Activated CD4-positive, alpha-beta memory T cell treated with anti-CD3 and anti-CD28 coated beads, Interleukin-2, amount 10 ng/mL, durations not matched to agents 7 days and 5 days (primary cell): ENCODE data around the gene IFNA2. TPM values are rescaled to one million over a fixed set of nuclear protein-coding genes. Genes with fewer than 3 reads are reported as not detected.
"Not testable (repeated sequence)": the region's sequence is repeated elsewhere in the genome, so short reads cannot be mapped to it uniquely, and the experiment has no call there.

Experiments used
- CTCF ChIA-PET: fragments of 350-600 bp; sonication (Branson Sonifier 250); formaldehyde crosslinking; loops from one replicate; lab custom pipeline; 2021; ENCODE audit warnings: antibody characterized with exemption, inconsistent platforms; lab: Charles Lee
- POLR2A ChIA-PET: fragments of 350-600 bp; sonication (Branson Sonifier 250); formaldehyde crosslinking; loops from one replicate; lab custom pipeline; 2021; ENCODE audit warnings: antibody characterized with exemption; lab: Charles Lee
- DNase-seq: peaks from one replicate; pipeline ENCODE4 v3.0.0-alpha.2; 2020
- H3K27ac Mint-ChIP-seq: one replicate; pipeline ENCODE4 v1.8.0; 2021; ENCODE audit warnings: mild to moderate bottlenecking, mixed read lengths
- H3K27me3 Mint-ChIP-seq: one replicate; pipeline ENCODE4 v1.8.0; 2021; ENCODE audit warnings: mixed read lengths
- H3K36me3 Mint-ChIP-seq: one replicate; pipeline ENCODE4 v1.8.0; 2021; ENCODE audit warnings: low read depth, mixed read lengths
- H3K4me1 Mint-ChIP-seq: one replicate; pipeline ENCODE4 v1.8.0; 2021; ENCODE audit warnings: mixed read lengths
- H3K4me3 Mint-ChIP-seq: one replicate; pipeline ENCODE4 v1.8.0; 2021; ENCODE audit warnings: mild to moderate bottlenecking, mixed read lengths
- H3K9me3 Mint-ChIP-seq: one replicate; pipeline ENCODE4 v1.8.0; 2021; ENCODE audit warnings: mixed read lengths
- total RNA-seq, 2 experiments: library from RNA; stranded (reverse); gene quantifications; one replicate each; pipeline ENCODE4 v1.2.3, GENCODE V29; 2021

Gene IFNA2
- total RNA-seq: not detected

DNA sequence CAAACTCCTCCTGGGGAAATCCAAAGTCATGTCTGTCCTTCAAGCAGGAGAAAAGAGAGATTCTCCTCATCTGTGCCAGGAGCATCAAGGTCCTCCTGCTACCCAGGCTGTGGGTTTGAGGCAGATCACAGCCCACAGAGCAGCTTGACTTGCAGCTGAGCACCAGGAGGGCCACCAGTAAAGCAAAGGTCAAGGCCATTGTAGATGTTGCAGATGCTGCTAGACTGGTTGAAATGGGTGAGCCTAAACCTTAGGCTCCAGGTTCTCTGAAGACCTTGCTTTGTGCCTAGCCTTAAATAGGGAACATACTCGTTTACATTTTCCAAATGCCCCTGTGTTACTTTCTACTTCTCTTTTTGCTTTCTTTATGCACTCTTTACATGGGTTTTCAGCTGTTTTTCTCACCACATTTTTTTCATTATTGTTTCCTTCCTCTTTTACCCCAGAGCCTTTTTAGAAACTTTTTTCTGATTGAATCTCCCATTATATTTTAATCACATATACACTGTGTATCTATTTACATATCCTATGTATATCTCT, at the start of gene IFNA2:
TSS of gene IFNA2 (minus strand) at position 268 of the 540 bp plus-strand sequence. CDS start at position 199, 69 bp downstream.
- H3K27ac Mint-ChIP-seq: no peak within 1 kb of the TSS
- peaks cover 49% of the 10 kb centered on the region for H3K27me3 Mint-ChIP-seq
- peaks cover 5% of the 10 kb centered on the region for H3K4me1 Mint-ChIP-seq
- DNase-seq: no peak
- ChIA-PET CTCF (interaction anchor here (0.9 kb wide), 1 partner anchor 11 kb away, joined by 3 read pairs; no protein-coding TSS in a partner anchor), POLR2A (no interaction called here)
- H3K36me3 Mint-ChIP-seq: no peaks in the 10 kb centered on the region
- no peaks in the 10 kb centered on the region for H3K9me3 Mint-ChIP-seq
- H3K4me3 Mint-ChIP-seq: no peak within 1 kb of the TSS

DNA sequence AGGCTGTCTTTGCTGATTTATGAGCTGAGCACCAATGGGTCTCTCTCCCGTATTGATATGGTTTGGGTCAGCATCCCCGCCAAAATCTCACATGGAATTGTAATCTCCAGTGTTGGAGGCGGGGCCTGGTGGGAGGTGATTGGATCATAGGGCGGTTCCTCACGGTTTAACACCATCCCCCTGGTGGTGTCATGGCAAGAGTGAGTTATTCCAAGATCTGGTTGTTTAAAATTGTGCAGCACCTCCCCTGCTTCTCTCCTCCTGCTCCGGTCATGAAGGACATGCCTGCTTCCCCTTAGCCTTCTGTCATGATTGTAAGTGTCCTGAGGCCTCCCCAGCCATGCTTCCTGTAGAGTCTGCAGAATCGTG, 49.8 kb upstream of the IFNA2 start:
- CTCF ChIA-PET: interaction anchor here (0.6 to 3.0 kb wide), 18 partner anchors 9 to 354 kb away, joined by 3 to 23 read pairs (median 4); partner anchors contain the start of gene IFNA8
- H3K9me3 Mint-ChIP-seq, H3K4me3 Mint-ChIP-seq, POLR2A ChIA-PET, H3K4me1 Mint-ChIP-seq, H3K36me3 Mint-ChIP-seq, H3K27ac Mint-ChIP-seq, DNase-seq: not testable (repeated sequence)
- H3K27me3 Mint-ChIP-seq: peaks cover 21% of the 10 kb centered on the region

DNA sequence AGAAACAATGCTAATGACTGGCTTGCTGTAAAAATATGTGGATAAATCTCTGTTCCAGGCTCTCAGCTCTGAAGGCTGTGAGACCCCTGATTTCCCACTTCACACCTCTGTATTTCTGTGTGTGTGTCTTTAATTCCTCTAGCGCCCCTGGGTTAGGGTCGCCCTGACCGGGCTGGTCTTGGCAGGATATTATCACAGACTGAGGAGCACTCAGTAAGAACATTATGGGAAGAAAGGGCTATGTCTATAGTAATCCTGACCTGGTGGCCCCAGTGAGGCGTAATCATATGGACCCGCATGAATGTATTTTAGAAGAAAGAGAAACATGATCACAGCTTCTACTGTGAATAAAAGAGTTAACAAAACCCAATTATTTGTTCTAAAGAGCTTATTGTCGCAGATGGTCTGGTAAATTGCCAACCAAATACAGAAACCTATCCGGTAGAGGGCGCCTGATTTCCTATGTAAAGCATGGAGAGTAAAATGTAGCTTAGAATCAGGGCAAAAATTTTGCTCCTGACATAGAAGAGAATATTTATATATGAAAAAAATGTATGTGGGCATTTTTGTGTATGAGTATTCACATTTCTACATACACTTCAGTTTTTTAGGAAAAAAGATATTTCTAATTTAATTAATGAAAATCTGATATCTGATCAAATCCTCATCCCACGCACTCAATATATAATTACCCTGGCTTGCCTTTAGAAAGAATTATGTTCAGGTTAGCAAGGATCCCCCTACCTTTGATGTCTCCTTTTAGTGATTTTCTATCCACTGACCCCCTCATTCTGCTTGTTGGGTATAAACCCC, 49.2 kb upstream of the IFNA2 start:
- peak; percentile 32 for DNase-seq
- Mint-ChIP-seq H3K27me3 (peaks cover 21% of the 10 kb centered on the region), H3K36me3 (no peaks in the 10 kb centered on the region), H3K4me3 (no peak overlapping the region), H3K4me1 (no peaks in the 10 kb centered on the region), H3K9me3 (no peaks in the 10 kb centered on the region), H3K27ac (no peak overlapping the region)
- ChIA-PET POLR2A (no interaction called here), CTCF (interaction anchor here (0.6 to 3.0 kb wide), 20 partner anchors 10 to 354 kb away, joined by 3 to 23 read pairs (median 4); partner anchors contain the start of gene IFNA8)

DNA sequence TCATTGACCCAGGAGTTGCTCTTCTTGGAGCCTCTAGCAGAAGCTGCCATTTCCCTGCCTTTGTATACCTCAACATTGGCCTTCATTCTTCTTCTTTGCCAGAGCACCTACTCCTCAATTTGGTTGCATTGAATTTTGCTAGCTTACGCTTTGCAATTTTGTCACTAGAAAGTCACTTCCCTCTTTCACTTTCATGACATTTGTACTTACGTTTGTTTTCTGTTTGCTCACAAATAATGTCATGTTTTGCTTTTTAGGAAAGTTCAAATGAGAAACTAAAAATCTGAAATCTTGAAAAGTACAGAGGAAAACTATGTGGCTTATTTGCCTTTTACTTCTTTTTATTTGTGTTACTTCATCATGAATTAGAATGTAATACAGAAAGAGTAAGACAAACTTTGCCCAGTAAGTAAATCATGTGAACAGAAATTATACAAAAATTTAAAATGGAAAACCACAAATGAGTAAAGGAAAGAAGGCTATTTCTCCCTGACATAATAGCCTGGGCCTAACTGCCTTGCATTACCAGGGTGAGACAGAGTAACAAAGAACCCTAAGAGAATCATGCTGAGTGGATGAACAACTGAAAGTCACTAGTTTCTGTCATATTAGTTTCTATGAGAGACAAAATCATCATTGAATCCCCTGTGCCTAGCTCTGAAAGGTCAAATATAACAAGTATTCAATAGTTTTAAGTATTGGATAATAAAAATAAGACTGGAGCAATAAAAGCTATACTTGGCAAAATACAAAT, 47.7 kb upstream of the IFNA2 start:
- no peaks in the 10 kb centered on the region for H3K4me1 Mint-ChIP-seq
- ChIA-PET CTCF (interaction anchor here (1.2 to 3.0 kb wide), 2 partner anchors 22 to 115 kb away, joined by 3 to 23 read pairs; no protein-coding TSS in a partner anchor), POLR2A (no interaction called here)
- no peak overlapping the region for H3K27ac Mint-ChIP-seq
- peaks cover 32% of the 10 kb centered on the region for H3K27me3 Mint-ChIP-seq
- H3K9me3 Mint-ChIP-seq: no peaks in the 10 kb centered on the region
- DNase-seq: no peak
- no peak overlapping the region for H3K4me3 Mint-ChIP-seq
- no peaks in the 10 kb centered on the region for H3K36me3 Mint-ChIP-seq

DNA sequence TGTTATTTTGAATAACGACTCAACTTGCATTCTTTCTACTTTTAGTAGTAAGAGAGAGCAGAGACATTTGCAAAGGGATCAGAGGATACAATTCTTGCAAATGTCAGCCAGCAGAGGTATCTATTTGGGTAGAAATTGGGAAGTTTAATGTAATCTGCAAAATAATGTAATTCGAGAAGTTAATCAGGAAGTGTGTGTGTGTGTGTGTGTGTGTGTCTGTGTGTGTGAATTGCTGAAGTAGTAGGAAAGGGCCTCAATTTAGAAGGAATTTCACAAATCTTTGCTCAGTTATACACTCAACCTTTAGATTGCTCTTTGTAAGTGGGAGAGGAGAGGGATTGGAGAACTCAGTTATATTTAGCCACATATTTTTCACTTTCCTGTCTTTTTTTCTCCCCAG, 44.0 kb upstream of the IFNA2 start:
- peaks cover 56% of the 10 kb centered on the region for H3K27me3 Mint-ChIP-seq
- POLR2A ChIA-PET: no interaction called here
- no peak overlapping the region for H3K27ac Mint-ChIP-seq
- CTCF ChIA-PET: no interaction called here
- no peak overlapping the region for H3K4me3 Mint-ChIP-seq
- no peaks in the 10 kb centered on the region for H3K36me3 Mint-ChIP-seq
- no peaks in the 10 kb centered on the region for H3K9me3 Mint-ChIP-seq
- no peaks in the 10 kb centered on the region for H3K4me1 Mint-ChIP-seq
- no peak for DNase-seq

DNA sequence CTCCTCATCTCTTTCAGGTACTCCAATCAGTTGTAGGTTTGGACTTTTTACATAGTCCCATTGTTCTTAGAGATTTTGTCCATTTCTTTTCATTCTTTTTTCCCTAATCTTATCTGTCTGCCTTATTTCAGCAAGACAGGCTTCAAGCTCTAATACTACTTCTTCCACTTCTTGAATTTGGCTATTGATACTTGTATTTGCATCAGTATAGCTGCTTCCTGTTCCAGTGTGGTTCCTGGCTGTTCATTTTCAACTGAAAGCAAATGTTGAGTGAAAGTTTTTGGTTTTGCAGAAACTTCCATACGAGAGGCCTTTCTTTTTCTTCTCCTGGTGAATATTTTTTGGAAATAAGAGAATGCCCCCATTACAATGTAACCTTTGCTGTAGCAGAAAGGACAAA, 43.0 kb upstream of the IFNA2 start:
- no peaks in the 10 kb centered on the region for H3K4me1 Mint-ChIP-seq
- no peak overlapping the region for H3K4me3 Mint-ChIP-seq
- no peaks in the 10 kb centered on the region for H3K9me3 Mint-ChIP-seq
- H3K27me3 Mint-ChIP-seq: peaks cover 53% of the 10 kb centered on the region
- no peak for DNase-seq
- H3K36me3 Mint-ChIP-seq: no peaks in the 10 kb centered on the region
- H3K27ac Mint-ChIP-seq: no peak overlapping the region
- ChIA-PET POLR2A (no interaction called here), CTCF (no interaction called here)

DNA sequence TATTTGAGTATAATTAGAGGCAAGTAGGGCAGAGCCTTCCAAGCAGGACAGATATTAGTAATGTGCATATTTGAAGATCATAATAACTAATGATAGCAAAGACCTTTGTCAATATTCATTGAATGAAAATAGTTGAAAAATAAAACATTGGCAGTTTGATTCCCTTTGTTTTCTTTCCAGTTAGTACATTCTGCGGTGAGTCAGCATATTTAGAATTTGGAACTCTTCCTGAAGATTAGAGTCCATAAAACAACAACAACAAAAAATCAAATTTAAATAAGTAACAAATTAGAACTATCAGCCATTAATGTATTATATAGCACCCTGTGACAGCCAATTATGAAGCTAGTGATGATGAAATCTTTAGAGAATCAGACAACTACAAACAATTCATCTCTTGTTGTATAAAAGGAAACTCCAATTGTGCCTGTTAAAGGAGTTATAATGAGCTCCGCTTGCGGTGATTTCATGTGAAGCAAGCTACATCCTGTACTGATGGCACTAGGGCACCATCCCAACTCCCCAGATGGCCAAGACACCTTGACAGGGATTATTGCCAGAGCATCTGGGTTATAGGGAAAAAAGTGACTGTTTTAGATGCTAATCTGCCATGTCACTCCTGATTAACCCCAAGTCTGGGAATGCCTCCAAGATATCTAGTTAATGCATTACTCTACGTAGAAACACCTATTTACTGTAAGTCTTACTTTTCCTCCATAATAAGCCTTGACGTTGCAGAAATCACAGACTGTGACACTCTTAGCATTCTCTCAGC, 30.5 kb upstream of the IFNA2 start:
- DNase-seq: no peak
- H3K27ac Mint-ChIP-seq: no peak overlapping the region
- ChIA-PET POLR2A (no interaction called here), CTCF (no interaction called here)
- H3K27me3 Mint-ChIP-seq: peaks cover 8% of the 10 kb centered on the region
- no peaks in the 10 kb centered on the region for H3K36me3 Mint-ChIP-seq
- no peak overlapping the region for H3K4me3 Mint-ChIP-seq
- no peaks in the 10 kb centered on the region for H3K4me1 Mint-ChIP-seq
- H3K9me3 Mint-ChIP-seq: no peaks in the 10 kb centered on the region

DNA sequence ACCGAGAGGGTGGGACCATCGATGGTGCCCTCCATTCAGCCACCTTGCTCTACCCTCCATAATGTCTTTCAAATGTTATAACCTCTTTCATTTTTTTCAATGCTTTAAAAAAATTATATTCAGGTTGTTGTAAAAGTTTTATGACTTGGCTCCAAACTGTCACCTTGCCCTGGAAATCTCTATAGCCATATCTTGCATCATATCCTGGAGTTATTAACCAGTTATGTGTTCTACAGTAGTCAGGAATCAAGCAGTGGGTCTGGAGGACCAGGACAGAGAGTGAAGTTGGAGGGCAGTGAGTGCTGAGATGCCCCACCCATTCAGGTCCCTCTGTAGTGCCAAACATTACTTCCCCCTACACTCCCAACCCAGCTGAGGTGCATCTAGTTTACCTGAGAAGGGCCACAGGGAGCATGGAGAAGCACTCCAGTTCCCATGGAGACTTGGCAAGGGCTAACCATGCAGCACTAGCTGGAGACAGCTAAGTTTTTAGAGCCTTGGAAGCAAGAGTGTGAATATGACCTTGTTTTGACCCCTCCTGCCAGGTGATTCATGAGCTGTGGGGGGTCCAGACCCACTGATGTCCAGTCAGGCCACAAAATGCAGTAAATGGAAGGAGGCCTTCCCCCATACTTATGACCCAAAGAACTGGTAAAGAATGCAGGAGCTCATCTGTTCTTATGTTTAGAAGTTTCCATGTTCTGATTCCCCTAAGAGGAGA, 29.2 kb upstream of the IFNA2 start:
- no peaks in the 10 kb centered on the region for H3K36me3 Mint-ChIP-seq
- ChIA-PET CTCF (no interaction called here), POLR2A (no interaction called here)
- no peaks in the 10 kb centered on the region for H3K4me1 Mint-ChIP-seq
- no peaks in the 10 kb centered on the region for H3K9me3 Mint-ChIP-seq
- DNase-seq: no peak
- H3K27ac Mint-ChIP-seq: no peak overlapping the region
- peaks cover 12% of the 10 kb centered on the region for H3K27me3 Mint-ChIP-seq
- H3K4me3 Mint-ChIP-seq: no peak overlapping the region

DNA sequence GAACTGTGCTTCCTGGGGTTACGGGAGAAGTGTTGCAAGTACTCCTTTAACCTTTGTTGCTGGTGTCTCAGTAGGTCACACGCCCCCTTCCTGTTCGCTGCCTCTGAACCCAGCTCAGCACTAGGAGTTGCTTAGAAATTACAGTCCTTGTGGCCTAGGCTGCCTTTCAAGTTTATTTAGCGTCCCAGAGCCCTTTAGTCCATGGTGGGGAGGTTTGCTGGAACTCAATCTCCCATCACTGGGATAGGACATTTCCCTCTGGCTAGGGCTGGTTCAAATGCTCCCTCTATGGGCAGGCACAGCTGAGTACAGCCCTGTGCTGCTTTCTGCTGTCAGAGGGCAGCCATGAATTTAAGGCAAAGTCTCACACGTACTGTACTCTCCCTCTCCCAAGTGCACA, 28.4 kb upstream of the IFNA2 start:
- ChIA-PET POLR2A (no interaction called here), CTCF (no interaction called here)
- H3K9me3 Mint-ChIP-seq: no peaks in the 10 kb centered on the region
- H3K27me3 Mint-ChIP-seq: peaks cover 14% of the 10 kb centered on the region
- H3K36me3 Mint-ChIP-seq: no peaks in the 10 kb centered on the region
- H3K27ac Mint-ChIP-seq: no peak overlapping the region
- H3K4me3 Mint-ChIP-seq: no peak overlapping the region
- DNase-seq: no peak
- H3K4me1 Mint-ChIP-seq: no peaks in the 10 kb centered on the region

DNA sequence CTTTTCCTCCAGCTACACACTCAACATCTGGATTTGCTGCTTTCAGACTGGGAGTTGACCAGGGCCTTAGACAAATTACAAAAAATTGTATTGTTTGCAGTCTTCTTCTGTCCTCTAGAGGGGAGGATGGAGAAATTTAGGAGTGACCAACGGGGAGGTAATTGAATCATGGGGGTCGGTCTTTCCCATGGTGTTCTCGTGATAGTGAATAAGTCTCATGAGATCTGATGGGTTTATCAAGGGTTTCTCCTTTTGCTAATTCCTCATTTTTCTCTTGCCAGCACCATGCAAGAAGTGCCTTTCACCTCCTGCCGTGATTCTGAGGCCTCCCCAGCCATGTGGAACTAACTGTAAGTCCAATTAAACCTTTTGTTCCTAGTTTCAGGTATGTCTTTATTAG, 28.0 kb upstream of the IFNA2 start:
- CTCF ChIA-PET: interaction anchor here (1.0 kb wide), 1 partner anchor 87 kb away, joined by 3 read pairs; no protein-coding TSS in a partner anchor
- DNase-seq: no peak
- Mint-ChIP-seq H3K9me3 (no peaks in the 10 kb centered on the region), H3K36me3 (no peaks in the 10 kb centered on the region), H3K4me3 (no peak overlapping the region), H3K27ac (no peak overlapping the region), H3K4me1 (no peaks in the 10 kb centered on the region), H3K27me3 (peaks cover 14% of the 10 kb centered on the region)
- POLR2A ChIA-PET: no interaction called here

DNA sequence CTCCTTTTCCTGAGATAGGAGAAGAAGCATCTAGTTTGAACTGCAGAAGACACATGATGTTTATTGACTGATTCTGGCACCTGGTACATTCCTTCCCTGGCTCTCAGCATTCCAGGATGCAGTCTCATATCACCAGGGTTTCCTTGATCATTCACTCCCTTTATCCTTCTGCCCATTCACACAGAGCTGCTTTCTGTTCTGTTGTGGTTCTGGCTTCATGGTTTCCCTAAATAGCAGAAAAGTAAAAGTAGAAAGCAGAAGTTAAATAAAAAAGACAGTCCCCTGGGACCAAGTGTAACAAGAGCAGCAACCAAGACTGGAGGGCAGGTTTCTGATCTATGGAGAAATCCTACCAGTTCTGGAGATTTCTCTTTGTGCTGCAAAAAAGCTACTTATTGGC, 26.9 kb upstream of the IFNA2 start:
- ChIA-PET POLR2A (no interaction called here), CTCF (interaction anchor here (1.0 kb wide), 2 partner anchors 16 to 86 kb away, joined by 3 read pairs; no protein-coding TSS in a partner anchor)
- Mint-ChIP-seq H3K4me3 (no peak overlapping the region), H3K27me3 (peaks cover 15% of the 10 kb centered on the region), H3K36me3 (no peaks in the 10 kb centered on the region), H3K9me3 (no peaks in the 10 kb centered on the region), H3K4me1 (no peaks in the 10 kb centered on the region), H3K27ac (no peak overlapping the region)
- no peak for DNase-seq

DNA sequence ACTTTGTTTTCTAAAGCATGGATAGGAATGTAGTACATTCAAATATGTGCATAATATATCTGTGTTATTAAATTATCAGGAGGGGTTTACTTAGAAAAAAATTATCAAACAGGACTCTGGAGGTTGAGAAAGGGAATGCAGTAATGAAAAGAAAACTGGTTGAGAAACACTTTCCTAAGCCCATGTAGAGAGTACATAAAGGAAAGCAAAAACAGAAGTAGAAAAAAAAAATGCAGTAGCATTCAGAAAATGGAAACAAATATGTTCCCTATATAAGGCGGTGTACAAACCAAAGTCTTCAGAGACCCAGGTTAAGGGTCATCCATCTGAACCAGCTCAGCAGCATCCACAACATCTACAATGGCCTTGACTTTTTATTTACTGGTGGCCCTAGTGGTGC, 23.6 kb upstream of the IFNA2 start, which contains the start of gene IFNA8:
TSS of gene IFNA8 (plus strand) at position 301 of the 400 bp plus-strand sequence. CDS start at position 361, 60 bp downstream.
- DNase-seq: no peak
- no peak within 1 kb of the TSS for H3K4me3 Mint-ChIP-seq
- H3K9me3 Mint-ChIP-seq: no peaks in the 10 kb centered on the region
- H3K27ac Mint-ChIP-seq: no peak within 1 kb of the TSS
- ChIA-PET CTCF (interaction anchor here (1.0 to 3.9 kb wide), 2 partner anchors 13 to 26 kb away, joined by 5 to 22 read pairs; no protein-coding TSS in a partner anchor), POLR2A (interaction anchor here (1.3 kb wide), 1 partner anchor 74 kb away, joined by 3 read pairs; the partner anchor contains the start of gene KLHL9)
- no peaks in the 10 kb centered on the region for H3K36me3 Mint-ChIP-seq
- H3K27me3 Mint-ChIP-seq: peaks cover 23% of the 10 kb centered on the region
- H3K4me1 Mint-ChIP-seq: no peaks in the 10 kb centered on the region
